Stimulated activated CD4-positive, alpha-beta T cell treated with anti-CD3 and anti-CD28 coated beads, Interleukin-4, amount 100 ng/mL, for 1 hour (primary cell): ENCODE data around the gene STAG2.
"Not testable (repeated sequence)": the region's sequence is repeated elsewhere in the genome, so short reads cannot be mapped to it uniquely, and the experiment has no call there.

Source experiments
- DNase-seq: peaks from one replicate; pipeline ENCODE4 v3.0.0-alpha.2; 2020

Gene STAG2

GRCh38 chrX:124084417-124084816 is 122.9 kb downstream of the STAG2 start:
- not testable (repeated sequence) for DNase-seq

- no peak for DNase-seq
These were observed 123.6 kb downstream of the STAG2 start for GRCh38 chrX:124085063-124085462.

- DNase-seq = no peak
These were observed 124.9 kb downstream of the STAG2 start for GRCh38 chrX:124086411-124086810.

GRCh38 chrX:124087000-124087746 is 125.7 kb downstream of the STAG2 start:
- no peak for DNase-seq

GRCh38 chrX:124093222-124093621 is 131.7 kb downstream of the STAG2 start:
- DNase-seq = no peak

GRCh38 chrX:124097116-124097515 is 135.6 kb downstream of the STAG2 start:
- no peak for DNase-seq

GRCh38 chrX:124098089-124098488 is 136.6 kb downstream of the STAG2 start:
- no peak for DNase-seq

GRCh38 chrX:124103966-124104365 is 142.5 kb downstream of the STAG2 start:
- no peak for DNase-seq

GRCh38 chrX:124104512-124104911 is 143.0 kb downstream of the STAG2 start:
- not testable (repeated sequence) for DNase-seq

- no peak for DNase-seq
These were observed 152.4 kb downstream of the STAG2 start for GRCh38 chrX:124113621-124114600.

GRCh38 chrX:124117325-124117724 is 155.8 kb downstream of the STAG2 start:
- no peak for DNase-seq

GRCh38 chrX:124125471-124125870 is 164.0 kb downstream of the STAG2 start:
- no peak for DNase-seq

GRCh38 chrX:124127496-124127895 is 166.0 kb downstream of the STAG2 start:
- DNase-seq = no peak

GRCh38 chrX:124132437-124132836 is 170.9 kb downstream of the STAG2 start:
- DNase-seq = not testable (repeated sequence)

- no peak for DNase-seq
These were observed 184.2 kb downstream of the STAG2 start for GRCh38 chrX:124145749-124146148.

GRCh38 chrX:124151195-124151594 is 189.7 kb downstream of the STAG2 start:
- no peak for DNase-seq
